GM23338 (cell line): ENCODE results near the gene SLC6A19. TPM values are rescaled to one million over a fixed set of nuclear protein-coding genes. Genes with fewer than 3 reads are reported as not detected.

ENCODE experiments used
- ATAC-seq: fragments of 200-7000 bp; cut with Tn5 transposase; 3 replicates; pipeline ENCODE4 v1.9.1; 2020
- DNase-seq: peaks from one replicate; pipeline ENCODE4 v3.0.0-alpha.2; 2015; ENCODE audit warnings: low spot score
- H2AFZ ChIP-seq: fragments of 200-600 bp; sonication (generic); 2 replicates; pipeline ENCODE4 v1.8.0; 2016; ENCODE audit warnings: antibody characterized with exemption, mild to moderate bottlenecking, moderate library complexity
- H3F3A ChIP-seq: fragments of 200-600 bp; sonication (generic); replicated peaks from 2 replicates; pipeline ENCODE4 v1.8.0; 2017; ENCODE audit warnings: antibody characterized with exemption, mixed run types, low read depth
- H3K27ac ChIP-seq: fragments of 200-600 bp; sonication (generic); 2 replicates; pipeline ENCODE4 v1.6.1; 2016; ENCODE audit warnings: low read depth
- H3K27me3 ChIP-seq: fragments of 200-600 bp; sonication (generic); 2 replicates; pipeline ENCODE4 v1.8.0; 2016; ENCODE audit warnings: mild to moderate bottlenecking, mixed run types, moderate library complexity; ENCODE audit not compliant: insufficient read depth
- H3K36me3 ChIP-seq: fragments of 200-600 bp; sonication (generic); 2 replicates; pipeline ENCODE4 v1.8.0; 2016; ENCODE audit warnings: mild to moderate bottlenecking; ENCODE audit not compliant: insufficient read depth
- H3K4me1 ChIP-seq: fragments of 200-600 bp; sonication (generic); 2 replicates; pipeline ENCODE4 v1.8.0; 2016; ENCODE audit warnings: mild to moderate bottlenecking, moderate library complexity; ENCODE audit not compliant: insufficient read depth
- H3K4me2 ChIP-seq: fragments of 200-600 bp; sonication (generic); 2 replicates; pipeline ENCODE4 v1.7.1; 2017; ENCODE audit warnings: mixed run types
- H3K4me3 ChIP-seq: fragments of 200-600 bp; sonication (generic); 2 replicates; pipeline ENCODE4 v1.6.1; 2016; ENCODE audit warnings: mixed run types
- H3K79me2 ChIP-seq: fragments of 200-600 bp; sonication (generic); replicated peaks from 2 replicates; pipeline ENCODE4 v1.8.0; 2017; ENCODE audit warnings: mild to moderate bottlenecking; ENCODE audit not compliant: insufficient read depth
- H3K9me2 ChIP-seq: fragments of 200-600 bp; sonication (generic); 2 replicates; pipeline ENCODE4 v1.8.0; 2017; ENCODE audit not compliant: insufficient read depth
- H4K20me1 ChIP-seq: fragments of 200-600 bp; sonication (generic); replicated peaks from 2 replicates; pipeline ENCODE4 v1.8.0; 2017; ENCODE audit warnings: mild to moderate bottlenecking; ENCODE audit not compliant: insufficient read depth
- H3K27ac Mint-ChIP-seq: 2 replicates; pipeline ENCODE4 v1.8.0; 2020; ENCODE audit warnings: inconsistent platforms, mild to moderate bottlenecking, moderate library complexity, mixed read lengths
- H3K27me3 Mint-ChIP-seq: 3 replicates; pipeline ENCODE4 v1.8.0; 2022; ENCODE audit warnings: low read depth, mild to moderate bottlenecking, moderate library complexity, mixed read lengths, inconsistent platforms; ENCODE audit not compliant: insufficient read depth, poor library complexity
- H3K36me3 Mint-ChIP-seq: 3 replicates; pipeline ENCODE4 v1.8.0; 2021; ENCODE audit warnings: low read depth, mild to moderate bottlenecking, inconsistent platforms, moderate library complexity, mixed read lengths
- H3K4me1 Mint-ChIP-seq: 3 replicates; pipeline ENCODE4 v1.8.0; 2020; ENCODE audit warnings: mild to moderate bottlenecking, inconsistent platforms, mixed read lengths
- H3K4me3 Mint-ChIP-seq: 3 replicates; pipeline ENCODE4 v1.8.0; 2021; ENCODE audit warnings: moderate library complexity, mild to moderate bottlenecking, inconsistent platforms, mixed read lengths
- H3K9me3 Mint-ChIP-seq: 3 replicates; pipeline ENCODE4 v1.8.0; 2020; ENCODE audit warnings: moderate library complexity, mild to moderate bottlenecking, inconsistent platforms, mixed read lengths
- EZH2phosphoT487 ChIP-seq: fragments of 200-600 bp; sonication (generic); IDR thresholded peaks from one replicate; pipeline ENCODE4 v1.8.1; 2018; ENCODE audit warnings: antibody characterized with exemption; ENCODE audit not compliant: unreplicated experiment
- POLR2AphosphoS5 ChIP-seq: IDR thresholded peaks from 2 replicates; pipeline ENCODE4 v1.6.1; 2016; ENCODE audit warnings: antibody characterized with exemption, low read depth
- STAT1 ChIP-seq: IDR thresholded peaks from one replicate; pipeline ENCODE4 v1.6.1; 2016; ENCODE audit warnings: antibody characterized with exemption; ENCODE audit not compliant: unreplicated experiment
- polyA plus RNA-seq: library from polyadenylated mRNA; unstranded; fragments of >200 nt; fragmentation: Nextera tagmentation; extraction: Ambion mirVana; gene quantifications from 2 replicates; pipeline ENCODE4 v1.2.1, GENCODE V29; 2016
- total RNA-seq: library from RNA; depleted of rRNA; stranded (reverse); fragments of >200 nt; shearing (Covaris generic); gene quantifications from 2 replicates; pipeline ENCODE4 v1.2.3, GENCODE V29; 2014
- TF ChIP-seq, protein P1 (sequence below): IDR thresholded peaks from 2 replicates; pipeline ENCODE4 v1.6.1; 2016; ENCODE audit warnings: antibody characterized with exemption
- TF ChIP-seq, protein P2 (sequence below): fragments of 250-450 bp; sonication (Bioruptor Pico); IDR thresholded peaks from 2 replicates; pipeline ENCODE4 v1.5.0; 2020; ENCODE audit warnings: mild to moderate bottlenecking, moderate library complexity

Gene SLC6A19
- total and polyA plus RNA-seq, 2 experiments from 2014 or later = not detected

DNA sequence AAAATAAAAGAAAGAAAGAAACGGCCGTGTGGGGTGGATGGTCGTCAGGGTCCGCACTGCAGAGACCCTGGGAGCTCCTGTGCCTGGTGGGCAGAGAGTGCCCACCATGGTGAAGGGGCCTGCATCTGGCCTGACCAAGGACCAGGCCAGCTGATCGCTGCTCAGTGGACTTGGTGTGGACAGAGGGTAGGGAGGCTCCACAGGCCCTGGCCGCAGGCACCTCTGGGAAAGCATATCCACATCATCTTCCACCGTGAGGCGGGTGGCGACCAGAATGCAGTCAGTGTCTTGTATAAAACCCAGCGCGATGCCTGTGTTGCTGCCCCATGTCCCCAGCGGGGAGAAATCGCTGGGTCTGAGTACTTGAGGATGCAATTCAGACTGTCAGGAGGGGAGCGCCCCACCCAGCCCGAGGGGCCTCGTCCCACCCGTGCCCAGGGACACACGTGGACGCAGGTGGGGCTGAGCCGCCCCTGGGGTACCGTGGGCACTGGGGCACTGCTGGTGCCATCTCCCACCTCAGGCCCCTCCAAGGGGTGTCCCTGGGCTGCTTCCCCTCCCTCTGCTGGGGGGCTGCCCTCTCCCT, 27.8 kb upstream of the SLC6A19 start:
- no peak overlapping the region for H3K27ac Mint-ChIP-seq

More for the DNA sequence above, 27.8 kb upstream of the SLC6A19 start:
- Mint-ChIP-seq H3K4me1 (no peaks in the 10 kb centered on the region), H3K27me3 (peaks cover 10% of the 10 kb centered on the region), H3K4me3 (no peak overlapping the region), H3K9me3 (no peaks in the 10 kb centered on the region), H3K36me3 (no peaks in the 10 kb centered on the region)
- no peak for TF ChIP-seq EZH2phosphoT487
- no peak for TF ChIP-seq POLR2AphosphoS5
- TF ChIP-seq, protein P1, sequence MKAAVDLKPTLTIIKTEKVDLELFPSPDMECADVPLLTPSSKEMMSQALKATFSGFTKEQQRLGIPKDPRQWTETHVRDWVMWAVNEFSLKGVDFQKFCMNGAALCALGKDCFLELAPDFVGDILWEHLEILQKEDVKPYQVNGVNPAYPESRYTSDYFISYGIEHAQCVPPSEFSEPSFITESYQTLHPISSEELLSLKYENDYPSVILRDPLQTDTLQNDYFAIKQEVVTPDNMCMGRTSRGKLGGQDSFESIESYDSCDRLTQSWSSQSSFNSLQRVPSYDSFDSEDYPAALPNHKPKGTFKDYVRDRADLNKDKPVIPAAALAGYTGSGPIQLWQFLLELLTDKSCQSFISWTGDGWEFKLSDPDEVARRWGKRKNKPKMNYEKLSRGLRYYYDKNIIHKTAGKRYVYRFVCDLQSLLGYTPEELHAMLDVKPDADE = no peak
- TF ChIP-seq, protein P2, sequence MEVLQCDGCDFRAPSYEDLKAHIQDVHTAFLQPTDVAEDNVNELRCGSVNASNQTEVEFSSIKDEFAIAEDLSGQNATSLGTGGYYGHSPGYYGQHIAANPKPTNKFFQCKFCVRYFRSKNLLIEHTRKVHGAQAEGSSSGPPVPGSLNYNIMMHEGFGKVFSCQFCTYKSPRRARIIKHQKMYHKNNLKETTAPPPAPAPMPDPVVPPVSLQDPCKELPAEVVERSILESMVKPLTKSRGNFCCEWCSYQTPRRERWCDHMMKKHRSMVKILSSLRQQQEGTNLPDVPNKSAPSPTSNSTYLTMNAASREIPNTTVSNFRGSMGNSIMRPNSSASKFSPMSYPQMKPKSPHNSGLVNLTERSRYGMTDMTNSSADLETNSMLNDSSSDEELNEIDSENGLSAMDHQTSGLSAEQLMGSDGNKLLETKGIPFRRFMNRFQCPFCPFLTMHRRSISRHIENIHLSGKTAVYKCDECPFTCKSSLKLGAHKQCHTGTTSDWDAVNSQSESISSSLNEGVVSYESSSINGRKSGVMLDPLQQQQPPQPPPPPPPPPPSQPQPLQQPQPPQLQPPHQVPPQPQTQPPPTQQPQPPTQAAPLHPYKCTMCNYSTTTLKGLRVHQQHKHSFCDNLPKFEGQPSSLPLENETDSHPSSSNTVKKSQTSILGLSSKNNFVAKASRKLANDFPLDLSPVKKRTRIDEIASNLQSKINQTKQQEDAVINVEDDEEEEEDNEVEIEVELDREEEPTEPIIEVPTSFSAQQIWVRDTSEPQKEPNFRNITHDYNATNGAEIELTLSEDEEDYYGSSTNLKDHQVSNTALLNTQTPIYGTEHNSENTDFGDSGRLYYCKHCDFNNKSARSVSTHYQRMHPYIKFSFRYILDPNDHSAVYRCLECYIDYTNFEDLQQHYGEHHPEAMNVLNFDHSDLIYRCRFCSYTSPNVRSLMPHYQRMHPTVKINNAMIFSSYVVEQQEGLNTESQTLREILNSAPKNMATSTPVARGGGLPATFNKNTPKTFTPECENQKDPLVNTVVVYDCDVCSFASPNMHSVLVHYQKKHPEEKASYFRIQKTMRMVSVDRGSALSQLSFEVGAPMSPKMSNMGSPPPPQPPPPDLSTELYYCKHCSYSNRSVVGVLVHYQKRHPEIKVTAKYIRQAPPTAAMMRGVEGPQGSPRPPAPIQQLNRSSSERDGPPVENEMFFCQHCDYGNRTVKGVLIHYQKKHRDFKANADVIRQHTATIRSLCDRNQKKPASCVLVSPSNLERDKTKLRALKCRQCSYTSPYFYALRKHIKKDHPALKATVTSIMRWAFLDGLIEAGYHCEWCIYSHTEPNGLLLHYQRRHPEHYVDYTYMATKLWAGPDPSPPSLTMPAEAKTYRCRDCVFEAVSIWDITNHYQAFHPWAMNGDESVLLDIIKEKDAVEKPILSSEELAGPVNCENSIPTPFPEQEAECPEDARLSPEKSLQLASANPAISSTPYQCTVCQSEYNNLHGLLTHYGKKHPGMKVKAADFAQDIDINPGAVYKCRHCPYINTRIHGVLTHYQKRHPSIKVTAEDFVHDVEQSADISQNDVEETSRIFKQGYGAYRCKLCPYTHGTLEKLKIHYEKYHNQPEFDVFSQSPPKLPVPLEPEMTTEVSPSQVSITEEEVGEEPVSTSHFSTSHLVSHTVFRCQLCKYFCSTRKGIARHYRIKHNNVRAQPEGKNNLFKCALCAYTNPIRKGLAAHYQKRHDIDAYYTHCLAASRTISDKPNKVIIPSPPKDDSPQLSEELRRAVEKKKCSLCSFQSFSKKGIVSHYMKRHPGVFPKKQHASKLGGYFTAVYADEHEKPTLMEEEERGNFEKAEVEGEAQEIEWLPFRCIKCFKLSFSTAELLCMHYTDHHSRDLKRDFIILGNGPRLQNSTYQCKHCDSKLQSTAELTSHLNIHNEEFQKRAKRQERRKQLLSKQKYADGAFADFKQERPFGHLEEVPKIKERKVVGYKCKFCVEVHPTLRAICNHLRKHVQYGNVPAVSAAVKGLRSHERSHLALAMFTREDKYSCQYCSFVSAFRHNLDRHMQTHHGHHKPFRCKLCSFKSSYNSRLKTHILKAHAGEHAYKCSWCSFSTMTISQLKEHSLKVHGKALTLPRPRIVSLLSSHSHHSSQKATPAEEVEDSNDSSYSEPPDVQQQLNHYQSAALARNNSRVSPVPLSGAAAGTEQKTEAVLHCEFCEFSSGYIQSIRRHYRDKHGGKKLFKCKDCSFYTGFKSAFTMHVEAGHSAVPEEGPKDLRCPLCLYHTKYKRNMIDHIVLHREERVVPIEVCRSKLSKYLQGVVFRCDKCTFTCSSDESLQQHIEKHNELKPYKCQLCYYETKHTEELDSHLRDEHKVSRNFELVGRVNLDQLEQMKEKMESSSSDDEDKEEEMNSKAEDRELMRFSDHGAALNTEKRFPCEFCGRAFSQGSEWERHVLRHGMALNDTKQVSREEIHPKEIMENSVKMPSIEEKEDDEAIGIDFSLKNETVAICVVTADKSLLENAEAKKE (CRISPR knock-in tag) = no peak
- TF ChIP-seq STAT1 = no peak
- H3K36me3 ChIP-seq = no peaks in the 10 kb centered on the region
- no peaks in the 10 kb centered on the region for H3K9me2 ChIP-seq
- ATAC-seq = no peak
- DNase-seq = no peak
- no peak overlapping the region for H2AFZ ChIP-seq
- H3K4me3 ChIP-seq = no peak overlapping the region
- no peaks in the 10 kb centered on the region for H3K79me2 ChIP-seq
- no peaks in the 10 kb centered on the region for H3F3A ChIP-seq
- no peaks in the 10 kb centered on the region for H3K27me3 ChIP-seq
- H3K4me1 ChIP-seq = no peaks in the 10 kb centered on the region
- no peak overlapping the region for H3K4me2 ChIP-seq
- H3K27ac ChIP-seq = no peak overlapping the region
- H4K20me1 ChIP-seq = no peaks in the 10 kb centered on the region
